ENCODE measurements around the gene MT1M.
"Not testable (repeated sequence)": the region's sequence is repeated elsewhere in the genome, so short reads cannot be mapped to it uniquely, and the experiment has no call there.

Gene MT1M

GRCh38 chr16:56649820-56650219 lies 17.4 kb downstream of the MT1M start:
- no peak for DNase-seq (ENCODE audit: low spot score)

- no peak for DNase-seq (ENCODE audit: low spot score)
These were observed 19.1 kb downstream of the MT1M start, which contains the start of gene MT1B for GRCh38 chr16:56651586-56651985. MT1B (plus strand) TSS chr16:56651886; CDS start chr16:56651954, 68 bp downstream.

- no peak for DNase-seq (ENCODE audit: low spot score)
These were observed 20.1 kb downstream of the MT1M start for GRCh38 chr16:56652600-56652999.

- no peak for DNase-seq (ENCODE audit: low spot score)
These were observed 20.8 kb downstream of the MT1M start for GRCh38 chr16:56653218-56653617.

- peak; percentile 61 for DNase-seq (ENCODE audit: low spot score)
These were observed 25.3 kb downstream of the MT1M start, which contains the start of gene MT1F for GRCh38 chr16:56657555-56658326. MT1F (plus strand) TSS chr16:56657959; CDS start chr16:56658059, 100 bp downstream.

- DNase-seq (ENCODE audit: low spot score) = no peak
These were observed 25.9 kb downstream of the MT1M start for GRCh38 chr16:56658327-56658875.

- peak; percentile 8 for DNase-seq (ENCODE audit: low spot score)
These were observed 30.2 kb downstream of the MT1M start for GRCh38 chr16:56662357-56663354.

GRCh38 chr16:56664506-56664905 lies 32.0 kb downstream of the MT1M start:
- no peak for DNase-seq (ENCODE audit: low spot score)

GRCh38 chr16:56665286-56666261 lies 33.1 kb downstream of the MT1M start:
- DNase-seq (ENCODE audit: low spot score) = not testable (repeated sequence)

- no peak for DNase-seq (ENCODE audit: low spot score)
These were observed 35.4 kb downstream of the MT1M start, which contains the start of gene MT1G for GRCh38 chr16:56667581-56668571. MT1G (minus strand) TSS chr16:56668065; CDS start chr16:56667993, 72 bp downstream.

GRCh38 chr16:56669005-56669839 lies 36.8 kb downstream of the MT1M start, which contains the start of gene MT1H:
MT1H (plus strand) TSS chr16:56669814; CDS start chr16:56669885, 71 bp downstream.
- DNase-seq (ENCODE audit: low spot score) = no peak

- no peak for DNase-seq (ENCODE audit: low spot score)
These were observed 37.6 kb downstream of the MT1M start for GRCh38 chr16:56669840-56670619.

- DNase-seq (ENCODE audit: low spot score) = no peak
These were observed 38.1 kb downstream of the MT1M start for GRCh38 chr16:56670620-56670934.

- DNase-seq (ENCODE audit: low spot score) = not testable (repeated sequence)
These were observed 39.2 kb downstream of the MT1M start for GRCh38 chr16:56671691-56672090.

- not testable (repeated sequence) for DNase-seq (ENCODE audit: low spot score)
These were observed 39.7 kb downstream of the MT1M start for GRCh38 chr16:56672171-56672570.

GRCh38 chr16:56672761-56673536 lies 40.5 kb downstream of the MT1M start:
- DNase-seq (ENCODE audit: low spot score) = no peak

GRCh38 chr16:56673921-56674320 lies 41.5 kb downstream of the MT1M start:
- no peak for DNase-seq (ENCODE audit: low spot score)

Data from CD4-positive, alpha-beta T cell treated with Interleukin-6 at 100 ng/mL for 8 hours (primary cell).